HG03469 (cell line): ENCODE results near the gene GPC2.
"Not testable (repeated sequence)": the region's sequence is repeated elsewhere in the genome, so short reads cannot be mapped to it uniquely, and the experiment has no call there.

Source experiments
- ATAC-seq: cut with Tn5 transposase; IDR thresholded peaks from one replicate; pipeline ENCODE4 v1.9.1; 2021; ENCODE audit warnings: mild to moderate bottlenecking, moderate library complexity, moderate number of reproducible peaks; ENCODE audit not compliant: unreplicated experiment

GPC2 gene, protein sequence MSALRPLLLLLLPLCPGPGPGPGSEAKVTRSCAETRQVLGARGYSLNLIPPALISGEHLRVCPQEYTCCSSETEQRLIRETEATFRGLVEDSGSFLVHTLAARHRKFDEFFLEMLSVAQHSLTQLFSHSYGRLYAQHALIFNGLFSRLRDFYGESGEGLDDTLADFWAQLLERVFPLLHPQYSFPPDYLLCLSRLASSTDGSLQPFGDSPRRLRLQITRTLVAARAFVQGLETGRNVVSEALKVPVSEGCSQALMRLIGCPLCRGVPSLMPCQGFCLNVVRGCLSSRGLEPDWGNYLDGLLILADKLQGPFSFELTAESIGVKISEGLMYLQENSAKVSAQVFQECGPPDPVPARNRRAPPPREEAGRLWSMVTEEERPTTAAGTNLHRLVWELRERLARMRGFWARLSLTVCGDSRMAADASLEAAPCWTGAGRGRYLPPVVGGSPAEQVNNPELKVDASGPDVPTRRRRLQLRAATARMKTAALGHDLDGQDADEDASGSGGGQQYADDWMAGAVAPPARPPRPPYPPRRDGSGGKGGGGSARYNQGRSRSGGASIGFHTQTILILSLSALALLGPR

DNA sequence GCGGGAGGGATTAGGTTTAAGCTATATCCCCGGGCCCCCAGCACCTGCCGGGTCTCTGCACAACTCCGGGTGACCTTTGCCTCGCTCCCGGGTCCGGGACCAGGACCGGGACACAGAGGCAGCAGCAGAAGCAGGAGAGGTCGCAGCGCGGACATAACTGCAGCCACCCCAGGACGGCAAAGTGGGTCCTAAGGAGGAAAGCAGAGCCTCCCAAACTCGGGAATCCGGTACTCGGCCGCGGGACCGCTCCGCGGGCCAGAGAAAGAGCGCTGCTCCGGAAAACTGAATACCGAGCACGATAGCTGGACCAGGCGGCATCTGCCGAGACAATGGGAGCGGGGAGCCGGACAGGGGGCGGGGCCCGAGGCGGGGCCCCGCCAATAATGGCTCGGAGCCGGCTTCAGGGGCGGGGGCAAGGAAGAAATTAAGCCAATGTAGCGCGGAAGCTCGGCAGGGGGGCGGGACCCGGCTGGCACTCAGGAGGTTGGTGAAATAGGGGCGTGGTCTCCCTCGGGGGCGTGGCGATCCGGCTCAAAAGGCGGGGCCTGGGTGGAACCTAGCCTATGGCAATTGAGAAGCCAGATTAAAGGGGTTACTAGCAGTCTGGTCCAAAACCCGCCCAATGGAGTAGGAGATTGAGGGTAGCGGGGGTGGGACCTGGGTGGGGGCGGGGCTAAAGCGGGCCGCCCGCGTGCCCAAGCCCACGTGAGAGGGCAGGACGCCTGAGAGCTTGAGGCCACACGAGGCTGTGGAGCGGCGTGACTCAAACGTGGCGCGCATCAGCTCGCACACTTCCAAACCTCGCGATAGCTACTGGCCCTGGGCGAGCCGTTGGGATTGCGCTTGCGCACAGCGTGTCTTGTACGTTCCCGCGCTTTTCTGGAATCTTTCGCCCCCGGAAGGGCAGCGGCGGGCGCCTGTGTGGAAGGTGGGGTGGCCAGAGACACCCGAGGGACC lies at the start of gene GPC2, which contains the start of gene STAG3:
TSS of gene GPC2 (minus strand) at position 337 of the 957 bp plus-strand sequence. CDS start at position 155, 182 bp downstream.
TSS of gene STAG3 (plus strand) at position 874 of the 957 bp plus-strand sequence. CDS start 2,639 bp downstream, outside the sequence.
- peak; percentile 62 for ATAC-seq

DNA sequence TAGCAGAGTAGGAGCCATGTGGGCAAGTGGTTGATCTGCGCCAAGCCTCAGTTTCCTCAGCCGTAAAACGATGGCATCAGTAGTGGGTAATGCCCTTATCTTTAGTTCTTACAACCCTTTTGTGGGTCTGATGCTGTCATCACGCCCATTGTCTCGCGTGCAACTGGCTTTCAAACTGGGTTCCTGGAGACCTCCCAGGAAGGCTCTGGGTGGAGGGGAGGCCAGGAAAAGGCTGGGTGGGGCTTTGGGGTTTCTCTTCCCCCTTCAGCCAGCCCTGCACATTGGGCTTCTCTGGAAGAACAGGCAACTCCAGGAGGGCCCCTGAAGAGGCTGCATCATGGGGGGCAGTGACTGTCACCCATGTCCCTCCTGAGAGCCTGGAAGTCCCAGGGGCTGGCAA lies 47.7 kb upstream of the GPC2 start:
- ATAC-seq, result not testable (repeated sequence)

DNA sequence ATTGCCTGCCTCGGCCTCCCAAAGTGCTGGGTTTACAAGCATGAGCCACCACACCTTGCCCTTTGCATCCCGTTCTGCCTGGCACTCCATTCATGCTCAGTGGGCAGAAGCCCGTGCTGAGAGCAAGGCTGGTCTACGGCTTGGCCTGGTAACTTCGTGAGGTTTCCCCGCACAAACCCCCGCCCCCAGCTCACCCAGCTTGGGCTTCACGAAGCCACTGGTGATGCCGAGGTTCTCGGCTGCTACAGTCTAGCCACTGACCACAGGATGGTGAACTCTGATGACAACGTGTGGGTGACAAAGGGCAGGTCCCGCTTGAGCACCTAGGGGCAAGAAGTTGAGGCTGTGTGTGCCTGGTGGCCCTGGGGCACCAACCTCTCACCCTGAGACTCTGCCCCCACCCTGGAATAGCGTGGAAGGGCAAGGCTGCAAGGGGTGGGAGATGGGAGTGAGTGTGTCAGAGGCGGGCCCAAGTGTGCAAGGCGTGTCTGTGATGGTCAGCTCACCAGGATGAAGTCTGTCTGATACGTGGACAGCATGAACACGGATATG lies 46.3 kb upstream of the GPC2 start:
- not testable (repeated sequence) for ATAC-seq

DNA sequence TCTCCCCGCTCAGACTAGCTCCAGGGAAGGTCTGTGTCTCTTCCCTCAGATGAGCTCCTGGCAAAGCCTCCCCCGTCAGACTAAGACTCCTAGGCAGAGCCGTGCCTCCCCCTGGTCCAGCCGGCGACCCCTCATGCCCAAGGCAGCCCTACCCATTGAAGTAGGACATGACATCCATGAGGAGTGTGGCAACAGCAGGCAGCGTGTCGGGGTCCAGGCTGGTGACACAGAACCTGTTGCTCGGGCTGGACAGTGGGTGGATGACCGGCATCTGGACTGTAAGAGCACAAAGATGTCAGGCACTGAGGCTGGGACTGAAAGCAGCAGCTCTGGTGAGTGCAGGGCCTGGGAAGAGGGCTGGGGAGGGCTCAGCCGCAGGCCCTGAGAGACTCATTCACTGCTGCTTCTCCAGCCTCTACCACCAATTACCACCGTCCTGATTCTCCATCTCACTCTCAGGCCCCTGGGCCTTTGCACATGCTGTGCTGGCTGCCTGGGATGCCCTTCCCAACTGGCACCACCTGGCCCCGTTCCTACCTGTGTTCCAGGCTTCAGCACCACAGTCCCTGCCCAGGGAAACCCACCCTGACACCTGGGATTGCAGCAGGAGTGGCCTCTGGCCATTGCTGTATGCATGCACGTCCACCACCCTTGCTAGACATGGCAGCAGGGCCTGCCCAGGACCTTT lies 45.4 kb upstream of the GPC2 start:
- no peak for ATAC-seq

DNA sequence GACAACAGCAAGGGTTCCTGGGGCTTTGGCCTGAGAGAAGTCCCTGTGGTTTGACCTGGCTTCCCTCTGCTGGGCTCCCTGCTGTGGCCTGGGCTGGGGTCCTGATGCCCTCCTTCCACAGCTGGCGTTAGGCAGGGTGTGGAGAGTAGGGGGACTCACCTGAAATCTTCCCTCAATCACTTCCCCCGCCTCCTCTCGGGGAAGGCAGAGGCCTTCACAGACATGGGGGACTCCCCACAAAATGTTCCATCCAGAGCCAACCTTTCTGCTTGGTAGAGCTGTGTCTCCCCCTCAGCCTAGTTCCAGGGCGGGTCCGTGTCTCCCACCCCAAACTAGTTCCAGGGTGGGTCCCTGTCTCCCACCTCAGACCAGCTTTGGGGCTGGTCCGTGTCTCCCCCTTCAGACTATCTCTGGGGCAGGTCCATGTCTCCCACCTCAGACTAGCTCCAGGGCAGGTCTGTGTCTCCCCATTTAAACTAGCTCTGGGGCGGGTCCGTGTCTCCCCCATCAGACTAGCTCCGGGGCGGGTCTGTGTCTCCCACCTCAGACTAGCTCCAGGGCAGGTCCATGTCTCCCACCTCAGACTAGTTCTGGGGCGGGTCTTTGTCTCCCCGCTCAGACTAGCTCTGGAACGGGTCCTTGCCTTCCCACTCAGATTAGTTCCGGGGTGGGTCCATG lies 44.7 kb upstream of the GPC2 start:
- no peak for ATAC-seq

DNA sequence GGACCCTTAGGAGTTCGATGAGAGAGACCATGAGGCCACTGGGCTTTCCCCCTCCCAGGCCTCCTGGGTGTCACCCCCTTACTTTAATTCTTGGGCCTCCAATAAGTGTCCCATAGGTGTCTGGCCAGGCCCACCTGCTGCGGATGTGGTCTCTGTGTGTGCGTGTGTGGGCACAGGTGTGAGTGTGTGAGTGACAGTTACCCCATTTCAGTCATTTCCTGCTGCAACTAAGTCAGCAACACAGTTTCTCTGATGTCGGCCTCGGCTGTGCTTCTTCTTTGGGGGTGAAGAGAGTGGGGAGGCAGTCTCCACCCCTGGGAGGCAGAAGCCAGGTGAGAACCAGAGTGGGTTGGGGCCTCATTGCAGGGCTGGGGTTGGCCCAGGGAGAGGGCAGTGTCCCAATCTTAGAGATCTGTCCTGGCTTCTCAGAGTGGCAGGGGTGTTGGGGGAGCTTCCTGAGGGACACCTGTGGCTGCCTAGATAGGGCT lies 44.1 kb upstream of the GPC2 start:
- peak; percentile 30 for ATAC-seq

DNA sequence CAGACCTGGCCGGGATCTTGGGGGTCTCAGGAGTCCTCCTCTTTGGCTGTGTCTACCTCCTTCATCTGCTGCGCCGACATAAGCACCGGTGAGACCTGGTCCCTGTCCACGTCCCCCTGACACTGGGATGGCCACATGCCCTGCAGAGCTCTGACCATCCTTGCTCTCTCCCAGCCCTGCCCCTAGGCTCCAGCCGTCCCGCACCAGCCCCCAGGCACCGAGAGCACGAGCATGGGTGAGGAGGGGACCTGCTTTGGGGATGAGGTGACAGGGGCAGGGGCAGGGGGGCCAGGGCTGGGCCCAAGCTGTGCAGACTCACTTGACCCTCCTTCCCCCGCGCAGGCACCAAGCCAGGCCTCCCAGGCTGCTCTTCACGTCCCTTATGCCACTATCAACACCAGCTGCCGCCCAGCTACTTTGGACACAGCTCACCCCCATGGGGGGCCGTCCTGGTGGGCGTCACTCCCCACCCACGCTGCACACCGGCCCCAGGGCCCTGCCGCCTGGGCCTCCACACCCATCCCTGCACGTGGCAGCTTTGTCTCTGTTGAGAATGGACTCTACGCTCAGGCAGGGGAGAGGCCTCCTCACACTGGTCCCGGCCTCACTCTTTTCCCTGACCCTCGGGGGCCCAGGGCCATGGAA lies 43.5 kb upstream of the GPC2 start:
- no peak for ATAC-seq

DNA sequence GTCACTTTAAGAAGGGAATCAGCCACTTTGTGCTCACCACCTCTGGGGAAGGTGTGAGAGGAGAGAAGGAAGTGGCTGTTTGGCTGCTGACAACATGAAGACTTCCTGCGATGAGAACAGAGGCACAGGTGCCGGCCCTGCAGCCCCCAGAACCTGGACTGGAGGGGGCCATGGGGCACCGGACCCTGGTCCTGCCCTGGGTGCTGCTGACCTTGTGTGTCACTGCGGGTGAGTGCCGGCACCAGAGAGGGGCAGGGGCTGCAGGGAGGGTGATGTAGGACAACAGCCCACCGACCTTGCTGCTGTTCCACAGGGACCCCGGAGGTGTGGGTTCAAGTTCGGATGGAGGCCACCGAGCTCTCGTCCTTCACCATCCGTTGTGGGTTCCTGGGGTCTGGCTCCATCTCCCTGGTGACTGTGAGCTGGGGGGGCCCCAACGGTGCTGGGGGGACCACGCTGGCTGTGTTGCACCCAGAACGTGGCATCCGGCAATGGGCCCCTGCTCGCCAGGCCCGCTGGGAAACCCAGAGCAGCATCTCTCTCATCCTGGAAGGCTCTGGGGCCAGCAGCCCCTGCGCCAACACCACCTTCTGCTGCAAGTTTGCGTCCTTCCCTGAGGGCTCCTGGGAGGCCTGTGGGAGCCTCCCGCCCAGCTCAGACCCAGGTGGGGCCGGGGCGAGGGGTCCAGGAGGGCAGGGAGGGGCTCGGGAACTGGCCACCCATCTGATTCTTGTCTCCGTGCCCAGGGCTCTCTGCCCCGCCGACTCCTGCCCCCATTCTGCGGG lies 42.8 kb upstream of the GPC2 start, which contains the start of gene PVRIG:
TSS of gene PVRIG (plus strand) at position 149 of the 785 bp plus-strand sequence. CDS start at position 171, 22 bp downstream.
- ATAC-seq, result not testable (repeated sequence)

DNA sequence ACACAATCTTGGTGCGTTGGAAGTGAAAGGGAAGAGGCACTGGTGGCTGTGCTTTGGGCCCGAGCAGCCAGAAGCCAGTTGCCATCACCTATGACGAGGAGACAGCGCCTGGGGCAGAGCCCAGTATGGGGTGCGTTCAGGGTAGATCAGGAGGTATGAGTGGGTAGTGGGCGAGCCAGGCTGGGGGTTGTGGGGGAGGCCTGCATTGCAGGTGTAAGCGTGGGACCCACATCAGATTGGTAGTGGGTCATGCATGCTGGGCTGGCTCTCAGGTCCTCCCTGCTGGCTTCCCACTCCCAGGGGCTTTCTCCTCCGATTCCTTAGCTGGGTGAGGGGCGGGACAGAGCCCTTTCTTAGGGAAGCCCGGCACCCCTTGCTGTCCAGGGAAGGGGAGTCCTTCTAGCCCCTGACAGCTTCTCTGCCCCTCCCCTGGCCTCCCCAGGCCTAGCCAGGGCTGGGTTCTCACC lies 42.1 kb upstream of the GPC2 start:
- ATAC-seq, result no peak

DNA sequence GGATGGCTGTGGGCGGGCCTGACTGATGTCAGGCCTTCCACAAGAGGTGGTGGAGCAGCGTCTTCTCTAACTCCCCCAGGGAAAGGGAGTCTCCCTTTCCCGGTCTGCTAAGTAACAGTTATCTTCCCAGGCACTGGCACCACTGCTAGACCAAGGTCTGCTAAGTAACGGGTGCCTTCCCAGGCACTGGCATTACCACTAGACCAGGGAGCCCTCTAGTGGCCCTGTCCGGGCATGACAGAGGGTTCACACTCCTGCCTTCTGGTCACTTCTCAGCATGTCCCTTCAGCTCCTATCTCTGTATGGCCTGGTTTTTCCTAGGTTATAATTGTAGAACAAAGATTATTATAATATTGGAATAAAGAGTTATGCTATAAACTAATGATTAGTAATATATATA lies 40.8 kb upstream of the GPC2 start:
- ATAC-seq, result not testable (repeated sequence)

DNA sequence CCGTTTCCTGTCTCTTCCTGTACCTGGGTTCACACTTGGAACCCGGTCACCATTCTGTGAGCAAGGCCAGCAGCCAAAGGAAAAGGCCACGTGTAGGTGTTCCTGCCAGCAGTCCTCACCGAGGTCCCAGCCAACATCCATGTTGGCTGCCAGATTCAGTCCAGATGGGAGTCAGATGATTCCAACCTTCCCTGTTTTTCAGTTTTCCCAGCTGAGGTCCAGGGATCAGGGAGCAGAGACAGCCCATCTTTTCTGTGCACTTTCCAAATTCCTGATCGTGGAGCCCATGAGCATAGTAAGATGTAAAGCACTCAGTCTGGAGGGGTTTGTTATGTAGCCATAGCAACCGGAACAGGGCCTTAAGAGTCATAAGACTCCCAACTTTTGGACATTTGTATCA lies 38.7 kb upstream of the GPC2 start:
- no peak for ATAC-seq

DNA sequence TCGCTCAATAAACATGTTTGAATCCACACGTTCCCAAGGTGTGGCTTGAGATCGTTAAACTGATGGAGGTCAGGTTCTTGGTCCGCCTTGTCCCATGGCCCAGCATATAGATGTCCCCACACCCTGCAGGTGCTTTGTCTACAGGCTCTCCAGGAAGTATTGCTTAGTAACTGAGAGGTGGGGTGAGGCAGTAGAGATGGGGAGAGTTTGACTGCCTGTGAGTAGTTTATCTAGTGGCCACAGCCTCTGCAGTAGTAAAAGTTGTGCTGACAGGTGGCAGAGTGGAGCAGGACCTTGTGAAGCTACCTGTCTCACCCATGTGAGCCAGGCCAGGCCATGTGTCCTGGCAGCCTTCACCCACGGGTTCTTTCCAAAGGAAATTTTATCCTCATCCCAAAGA lies 37.2 kb upstream of the GPC2 start:
- ATAC-seq, result not testable (repeated sequence)

DNA sequence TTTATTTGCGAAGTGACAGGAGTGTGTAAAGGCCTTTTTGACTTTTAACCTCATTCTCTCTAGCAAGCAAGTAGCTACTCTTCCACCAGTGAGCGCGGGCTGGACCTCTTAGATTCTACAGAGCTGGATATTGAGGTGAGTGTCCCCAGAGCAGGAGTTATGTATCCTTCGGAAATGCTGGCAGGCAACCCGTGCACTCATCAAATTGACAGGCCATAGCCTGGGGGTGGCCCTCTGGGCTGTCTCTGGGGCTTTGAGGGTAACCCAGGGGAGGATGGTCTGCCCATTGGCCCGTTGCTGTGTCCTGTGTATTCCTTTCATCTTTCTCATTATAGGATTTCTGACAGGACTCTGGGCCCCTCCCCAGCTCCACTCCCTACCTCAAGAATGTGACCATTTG lies 36.5 kb upstream of the GPC2 start:
- ATAC-seq, result no peak

DNA sequence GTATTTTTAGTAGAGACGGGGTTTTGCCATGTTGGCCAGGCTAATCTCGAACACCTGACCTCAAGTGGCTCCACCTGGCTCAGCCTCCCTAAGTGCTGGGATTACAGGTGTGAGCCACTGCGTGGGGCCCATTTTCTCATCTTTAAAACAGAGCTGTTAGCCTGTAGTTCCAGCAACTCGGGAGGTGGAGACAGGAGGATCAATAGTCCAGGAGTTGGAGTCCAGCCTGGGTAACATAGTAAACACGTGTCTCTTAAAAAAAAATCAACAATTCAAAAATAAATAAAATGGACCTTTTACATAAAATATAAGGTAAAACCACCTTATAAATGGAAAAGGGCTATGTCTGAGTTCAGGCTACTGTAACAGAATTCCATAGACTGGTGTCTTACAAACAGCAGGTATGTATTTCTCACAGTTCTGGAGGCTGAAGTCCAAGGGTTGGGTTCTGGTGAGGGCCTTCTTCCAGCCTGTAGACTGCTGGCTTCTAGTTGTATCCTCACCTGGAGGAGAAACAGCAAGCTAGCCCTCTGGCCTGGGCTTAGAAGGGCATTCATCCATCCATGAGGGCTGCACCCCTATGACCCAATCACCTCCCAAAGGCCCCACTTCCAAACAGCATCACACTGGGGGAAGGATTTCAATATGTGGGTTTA lies 35.6 kb upstream of the GPC2 start:
- ATAC-seq, result no peak

DNA sequence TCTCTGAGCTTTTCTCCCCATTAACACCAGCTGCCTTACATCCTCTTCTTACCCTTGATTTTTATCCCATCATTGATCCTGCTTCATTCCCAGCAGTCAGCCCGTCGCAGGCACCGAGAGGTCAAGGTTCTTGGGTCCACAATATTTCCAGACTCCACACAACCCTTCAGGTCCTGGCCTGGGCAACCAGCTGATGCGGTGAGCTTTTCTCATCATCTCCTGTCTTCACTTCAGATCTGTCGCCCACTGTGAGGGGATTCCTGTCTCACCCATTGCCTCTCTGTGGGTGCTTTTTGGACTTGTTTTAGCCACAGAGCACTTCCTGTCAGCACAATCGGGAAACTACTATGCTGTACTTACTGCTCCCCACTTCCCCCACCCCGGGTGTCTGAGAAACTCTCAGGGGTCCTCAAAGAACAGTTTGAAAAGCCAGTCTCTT lies 34.2 kb upstream of the GPC2 start:
- ATAC-seq, result no peak

DNA sequence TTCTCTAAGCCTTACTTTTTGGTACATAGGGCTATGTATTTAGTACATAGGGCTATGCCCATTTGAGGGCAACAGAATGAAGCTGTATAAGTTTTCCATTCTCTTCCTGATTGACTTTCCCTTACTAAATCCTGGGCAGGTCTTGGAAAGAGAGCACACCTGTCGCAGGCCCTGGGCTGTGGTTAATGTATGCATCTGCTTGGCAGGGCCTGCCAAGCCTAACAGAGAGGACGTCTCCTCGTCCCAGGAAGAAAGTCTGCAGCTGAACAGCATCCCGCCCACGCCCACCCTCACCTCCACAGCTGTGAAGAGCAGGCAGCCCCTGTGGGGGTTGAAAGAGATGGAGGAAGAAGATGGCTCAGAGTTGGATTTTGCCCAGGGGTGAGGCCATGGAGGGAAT lies 33.6 kb upstream of the GPC2 start:
- no peak for ATAC-seq

DNA sequence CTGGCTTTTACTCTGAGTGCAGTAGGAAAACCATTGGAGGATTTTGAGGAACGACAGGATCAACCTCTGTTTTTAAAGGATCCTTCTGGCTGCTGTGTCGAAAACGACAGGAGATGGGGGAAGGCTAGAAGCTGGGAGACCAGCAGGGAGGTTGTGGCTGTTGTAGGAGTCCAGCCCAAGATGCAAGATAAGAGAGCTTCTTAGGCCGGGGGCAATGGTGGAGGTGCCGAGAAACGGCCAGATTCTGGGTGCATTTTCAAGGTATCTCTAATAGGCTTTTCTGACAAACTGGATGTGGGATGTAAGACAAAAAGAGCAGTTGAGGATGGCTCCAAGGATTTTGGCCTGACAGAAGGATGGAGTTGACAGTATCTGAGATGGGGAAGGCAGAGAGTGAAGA lies 32.3 kb upstream of the GPC2 start:
- ATAC-seq, result no peak
